HuH-7.5 (cell line): ENCODE data around the gene AGTR1.
A peak's percentile ranks its signal among the peaks of the same experiment; 100 is the strongest.

Experiments
- DNase-seq: peaks from one replicate; pipeline ENCODE4 v3.0.0; 2011; ENCODE audit warnings: low spot score

The AGTR1 gene

GRCh38 chr3:148697306-148698189 is at the start of gene AGTR1:
TSS of gene AGTR1 (plus strand) at chr3:148697903. CDS start at chr3:148741036, 43,133 bp downstream.
- DNase-seq, result peak; percentile 20

- no peak for DNase-seq
Measured at GRCh38 chr3:148648685-148649352, 48.9 kb upstream of the AGTR1 start.

- no peak for DNase-seq
Measured at GRCh38 chr3:148651549-148651948, 46.2 kb upstream of the AGTR1 start.

GRCh38 chr3:148654433-148654832 is 43.3 kb upstream of the AGTR1 start:
- DNase-seq, result no peak

GRCh38 chr3:148657470-148657869 is 40.2 kb upstream of the AGTR1 start:
- no peak for DNase-seq

GRCh38 chr3:148659512-148659911 is 38.2 kb upstream of the AGTR1 start:
- DNase-seq, result no peak

- DNase-seq, result no peak
Measured at GRCh38 chr3:148680289-148680688, 17.4 kb upstream of the AGTR1 start.

- DNase-seq, result no peak
Measured at GRCh38 chr3:148681080-148681479, 16.6 kb upstream of the AGTR1 start.

- DNase-seq, result no peak
Measured at GRCh38 chr3:148682997-148683396, 14.7 kb upstream of the AGTR1 start.

GRCh38 chr3:148694116-148694515 is 3.6 kb upstream of the AGTR1 start:
- DNase-seq, result no peak

- DNase-seq, result no peak
Measured at GRCh38 chr3:148698190-148698810, 597 bp downstream of the AGTR1 start.

GRCh38 chr3:148705314-148705713 is 7.6 kb downstream of the AGTR1 start:
- no peak for DNase-seq

- DNase-seq, result no peak
Measured at GRCh38 chr3:148707601-148708380, 10.1 kb downstream of the AGTR1 start.

- DNase-seq, result no peak
Measured at GRCh38 chr3:148708409-148708808, 10.7 kb downstream of the AGTR1 start.

GRCh38 chr3:148709560-148710253 is 12.0 kb downstream of the AGTR1 start:
- no peak for DNase-seq

- DNase-seq, result no peak
Measured at GRCh38 chr3:148710665-148711064, 13.0 kb downstream of the AGTR1 start.

- DNase-seq, result no peak
Measured at GRCh38 chr3:148711981-148712666, 14.4 kb downstream of the AGTR1 start.

GRCh38 chr3:148714521-148714920 is 16.8 kb downstream of the AGTR1 start:
- DNase-seq, result no peak

- DNase-seq, result no peak
Measured at GRCh38 chr3:148716657-148717056, 19.0 kb downstream of the AGTR1 start.

GRCh38 chr3:148717885-148718561 is 20.3 kb downstream of the AGTR1 start:
- no peak for DNase-seq
